HG03280 (cell line): Measurements from ENCODE around the gene TSPAN9.

Experiments used
- ATAC-seq: cut with Tn5 transposase; IDR thresholded peaks from one replicate; pipeline ENCODE4 v1.9.1; 2021; ENCODE audit warnings: mild to moderate bottlenecking, moderate library complexity; ENCODE audit not compliant: unreplicated experiment

The TSPAN9 gene

DNA sequence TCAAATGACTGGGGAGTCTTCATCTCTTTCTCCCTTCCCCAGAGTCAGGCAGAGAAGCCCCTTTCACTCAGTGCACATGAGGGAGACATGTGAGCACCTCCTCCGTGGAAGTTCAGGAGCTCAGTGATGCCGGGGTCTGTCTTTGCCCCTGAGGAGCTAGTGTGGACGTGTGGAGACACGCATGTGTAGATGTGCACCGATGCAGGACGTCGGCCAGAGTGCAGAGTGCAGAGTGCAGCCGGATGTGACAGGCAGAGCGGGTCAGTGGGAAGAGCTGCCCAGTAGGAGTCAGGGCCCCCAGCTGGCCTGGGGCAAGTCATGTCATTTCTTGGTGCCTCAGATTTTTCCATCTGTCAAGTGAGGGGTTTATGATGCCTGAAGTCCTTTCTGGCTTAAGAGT is 20.7 kb downstream of the TSPAN9 start:
- no peak for ATAC-seq

GRCh38 chr12:3098436-3098835 is 21.3 kb downstream of the TSPAN9 start:
- ATAC-seq = no peak

DNA sequence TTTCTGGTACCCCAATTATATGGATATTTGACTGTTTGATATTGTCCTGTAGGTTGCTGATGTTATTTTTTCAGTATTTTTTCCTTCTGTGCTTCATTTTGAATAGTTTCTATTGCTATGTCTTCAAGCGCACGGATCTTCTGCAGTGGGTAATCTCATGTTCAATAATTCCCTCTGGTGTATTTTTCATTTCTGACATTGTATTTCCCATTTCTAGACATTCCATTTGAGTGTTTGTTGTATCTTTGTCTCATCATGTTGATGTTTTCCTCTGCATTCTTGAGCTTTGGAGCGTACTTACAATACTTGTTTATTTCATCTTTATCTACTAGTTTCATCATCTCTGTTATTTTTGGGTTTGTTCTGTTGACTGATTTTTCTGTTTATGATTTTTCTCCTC is 22.0 kb downstream of the TSPAN9 start:
- ATAC-seq = no peak

GRCh38 chr12:3101309-3102024 is 24.3 kb downstream of the TSPAN9 start:
- no peak for ATAC-seq

DNA sequence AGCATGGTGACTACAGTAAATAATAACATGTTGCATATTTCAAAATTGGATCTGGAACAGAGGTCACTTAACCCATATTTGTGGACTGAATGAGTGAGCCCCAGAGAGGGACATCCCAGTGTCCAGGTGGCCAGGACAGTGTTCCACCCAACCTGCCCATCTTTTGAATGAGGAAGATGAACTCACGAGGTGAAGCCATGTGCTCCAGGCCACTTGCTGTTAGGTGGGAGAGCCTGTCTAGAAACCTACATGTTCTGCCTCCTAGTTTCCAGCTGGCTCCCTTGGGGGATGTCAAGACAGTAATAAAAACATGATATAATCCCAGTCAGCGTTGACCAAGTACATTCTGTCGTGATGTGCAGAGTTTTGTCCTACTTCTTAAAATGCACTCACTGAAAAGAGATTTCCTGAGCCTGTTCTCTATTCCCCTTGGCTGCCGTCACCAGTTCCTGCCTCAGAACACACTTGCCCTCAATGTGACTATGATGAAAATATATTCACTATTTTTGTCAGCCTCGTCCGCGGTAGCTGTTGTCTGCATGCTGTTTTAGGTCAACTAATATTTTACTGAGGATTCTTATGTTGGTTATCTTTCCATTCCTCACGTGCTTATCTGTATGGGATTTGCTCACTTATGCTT is 25.7 kb downstream of the TSPAN9 start:
- no peak for ATAC-seq

GRCh38 chr12:3103806-3104205 is 26.6 kb downstream of the TSPAN9 start:
- no peak for ATAC-seq

DNA sequence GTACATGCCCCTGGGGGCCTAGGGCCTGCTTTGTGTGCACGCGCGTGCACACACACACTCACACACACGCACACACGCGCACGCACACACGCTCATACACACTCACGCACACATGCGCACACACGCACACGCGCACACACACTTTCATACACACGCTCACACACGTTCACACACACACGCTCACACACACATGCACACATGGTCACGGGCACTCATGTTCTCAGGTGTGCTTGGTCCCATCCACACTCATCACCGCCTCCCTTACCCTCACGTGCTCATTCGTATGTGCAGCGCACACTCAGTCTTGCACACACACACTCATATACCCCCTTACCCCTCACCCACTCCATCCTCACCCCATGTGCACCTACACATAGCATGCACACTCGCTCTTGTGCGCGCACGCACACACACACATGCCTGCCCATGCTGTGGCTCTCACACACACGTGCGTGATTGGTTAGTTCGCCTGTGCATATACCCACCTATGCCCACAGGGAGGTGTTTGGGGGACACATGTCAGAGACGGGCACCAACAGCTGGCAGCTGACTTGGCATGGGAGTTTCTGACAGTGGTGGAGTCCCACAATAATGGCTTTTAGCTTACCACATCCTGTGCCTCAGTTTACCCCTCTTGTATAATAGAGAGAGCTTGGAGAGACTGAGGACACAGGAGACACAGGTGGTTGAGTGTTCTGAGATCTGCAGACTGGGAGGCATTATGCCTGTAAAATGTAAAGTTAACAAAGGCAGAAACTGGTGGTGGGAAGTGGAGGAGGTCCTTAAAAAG is 28.7 kb downstream of the TSPAN9 start:
- no peak for ATAC-seq

- no peak for ATAC-seq
Measured at GRCh38 chr12:3106579-3106978, 29.4 kb downstream of the TSPAN9 start.

GRCh38 chr12:3107071-3107583 is 29.9 kb downstream of the TSPAN9 start:
- no peak for ATAC-seq

DNA sequence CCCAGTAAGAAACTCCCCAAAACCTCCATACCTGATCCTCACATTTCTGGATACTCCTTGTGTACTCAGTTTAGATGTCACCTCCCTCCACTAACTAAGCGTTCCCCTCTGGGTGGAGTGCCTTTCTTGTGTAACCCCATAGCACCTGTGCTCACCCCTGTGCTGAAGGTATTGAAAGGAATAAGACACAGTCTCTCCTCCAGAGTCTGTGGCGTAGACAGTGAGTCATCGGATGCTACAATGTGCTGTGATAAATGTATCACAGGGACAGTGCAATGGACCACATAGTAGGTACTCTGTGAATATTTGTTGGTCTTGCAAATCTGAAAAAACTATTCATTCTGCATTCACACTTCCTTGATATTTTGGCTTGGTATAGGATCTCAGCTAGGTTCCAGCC is 30.8 kb downstream of the TSPAN9 start:
- no peak for ATAC-seq

DNA sequence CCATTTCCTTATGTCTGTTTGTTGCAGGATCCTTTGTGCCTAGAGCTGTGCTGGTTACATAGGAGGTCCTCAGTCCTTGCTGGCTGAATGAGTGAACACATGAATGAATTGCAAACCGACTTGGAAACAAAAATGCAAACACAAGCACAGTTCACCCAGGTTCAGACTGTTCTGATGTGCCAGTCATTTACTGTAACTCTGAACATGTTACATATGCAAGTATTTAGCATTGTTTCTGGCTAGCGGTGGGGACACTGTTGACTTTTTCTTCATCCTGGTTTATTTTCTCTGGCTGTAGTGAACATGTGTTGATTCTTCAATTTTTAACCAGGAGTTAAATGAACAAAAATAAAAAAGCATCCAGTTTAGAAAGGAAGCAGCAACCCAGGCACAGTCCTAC is 33.4 kb downstream of the TSPAN9 start:
- no peak for ATAC-seq

DNA sequence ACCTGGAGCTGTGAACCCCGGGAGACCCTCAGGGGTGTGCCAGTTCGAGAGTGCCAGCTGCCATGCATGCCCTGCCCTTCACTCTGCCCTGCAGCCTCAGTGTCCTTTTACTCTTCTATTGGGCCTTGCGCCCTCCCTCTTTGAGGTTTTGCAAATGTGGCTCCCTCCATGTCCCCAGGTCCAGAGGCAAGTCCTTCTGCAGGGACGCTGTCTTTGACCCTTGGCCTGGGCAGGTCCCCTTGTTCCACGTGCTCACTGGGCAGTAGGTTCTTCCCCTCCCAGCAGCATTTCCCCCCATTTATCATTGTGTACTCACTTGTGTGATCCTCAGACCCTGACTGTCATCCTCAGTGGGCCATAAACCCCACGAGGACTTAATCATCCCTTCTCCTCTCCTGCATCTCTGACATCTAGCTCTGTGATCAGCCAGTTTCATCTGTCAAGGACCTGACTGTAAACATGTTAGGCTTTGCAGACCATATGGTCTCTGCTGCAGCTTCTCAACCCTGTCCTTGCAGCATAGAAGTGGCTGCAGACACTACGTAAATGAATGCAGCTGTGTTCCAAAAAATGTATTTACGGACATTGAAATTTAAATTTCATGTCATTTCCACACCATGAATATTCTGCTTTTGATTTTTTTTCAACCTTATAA is 36.6 kb downstream of the TSPAN9 start:
- ATAC-seq = no peak

DNA sequence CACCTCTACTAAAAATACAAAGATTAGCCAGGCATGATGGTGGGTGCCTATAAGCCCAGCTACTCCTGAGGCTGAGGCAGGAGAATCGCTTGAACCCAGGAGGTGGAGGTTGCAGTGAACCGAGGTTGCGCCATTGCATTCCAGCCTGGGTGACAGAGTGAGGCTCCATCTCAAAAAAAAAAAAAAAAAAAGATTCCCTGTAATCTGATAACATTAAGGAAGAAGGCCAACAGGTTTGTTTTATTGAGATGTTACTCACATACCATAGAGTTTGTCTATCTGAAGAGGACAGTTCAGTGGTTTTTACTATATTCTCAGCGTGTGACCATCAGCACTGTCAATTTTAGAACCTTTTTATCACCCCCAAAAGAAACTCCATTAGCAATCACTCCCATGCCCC is 37.5 kb downstream of the TSPAN9 start:
- no peak for ATAC-seq

DNA sequence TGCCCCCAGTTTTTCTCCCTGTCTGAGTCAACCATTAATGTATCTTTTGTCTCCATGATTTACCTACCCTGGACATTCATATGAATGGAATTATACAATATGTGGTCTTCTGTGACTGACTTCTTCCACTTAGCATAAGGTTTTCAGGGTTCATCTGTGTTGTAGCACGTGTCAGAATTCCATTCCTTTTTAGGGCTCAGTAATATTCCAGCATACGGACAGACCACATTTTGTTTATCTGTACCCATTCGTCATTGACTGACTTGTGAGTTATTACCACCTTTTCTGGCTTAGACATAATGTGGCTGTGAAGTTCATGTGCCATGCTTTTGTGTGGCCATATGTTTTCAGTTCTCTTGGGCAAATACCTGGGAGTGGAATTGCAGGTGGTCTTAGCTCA is 37.9 kb downstream of the TSPAN9 start:
- no peak for ATAC-seq

GRCh38 chr12:3116106-3116844 is 39.1 kb downstream of the TSPAN9 start:
- no peak for ATAC-seq

GRCh38 chr12:3117144-3117581 is 40.0 kb downstream of the TSPAN9 start:
- no peak for ATAC-seq

DNA sequence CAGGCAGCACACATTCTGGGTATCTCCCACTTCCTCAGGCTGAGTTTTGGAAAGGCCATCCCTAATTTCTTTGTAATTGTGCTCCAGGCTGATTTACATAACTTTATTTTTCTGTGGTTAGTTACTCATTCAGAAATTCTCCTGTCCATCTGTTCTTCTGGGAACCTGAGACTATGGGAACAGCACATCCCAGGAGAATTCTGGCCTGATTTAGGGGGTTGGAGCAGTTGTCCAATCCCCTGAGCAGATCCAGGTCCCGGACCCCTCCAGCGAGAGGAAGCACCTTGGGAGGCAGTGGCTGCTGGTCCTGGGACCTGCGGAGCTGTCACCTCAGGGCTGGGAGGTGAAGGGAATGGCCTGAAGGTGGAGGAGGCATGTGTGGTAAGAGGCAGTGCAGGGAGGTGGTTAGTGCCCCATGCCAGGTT is 40.4 kb downstream of the TSPAN9 start:
- no peak for ATAC-seq

DNA sequence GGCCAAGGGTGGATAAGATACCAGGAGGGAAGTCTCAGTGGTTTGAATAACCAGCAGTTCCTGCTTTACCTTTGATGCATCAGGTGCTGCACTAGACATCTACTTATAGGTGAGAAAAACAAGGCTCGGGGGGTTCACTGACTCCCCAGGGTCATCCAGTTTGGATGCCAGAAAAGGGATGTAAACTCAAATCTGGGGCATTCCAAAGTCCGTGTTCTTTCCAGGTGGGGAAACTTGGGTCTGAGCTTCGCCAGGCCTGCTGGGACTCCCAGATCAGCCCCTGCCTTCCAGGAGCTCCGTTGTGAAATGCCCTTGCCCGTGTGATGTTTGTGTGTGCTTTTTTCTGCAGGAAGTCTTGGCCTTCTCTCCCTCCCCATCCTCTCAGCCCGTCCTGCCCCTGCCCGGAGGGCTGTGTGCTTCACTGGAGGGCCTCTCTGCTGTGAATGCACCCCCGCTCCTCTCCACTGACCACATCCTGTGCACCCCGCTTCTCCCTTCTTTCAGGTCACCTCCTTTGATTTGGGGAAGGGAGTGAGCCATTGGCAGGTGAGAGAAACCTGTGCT is 42.1 kb downstream of the TSPAN9 start:
- no peak for ATAC-seq

GRCh38 chr12:3119756-3120601 is 42.8 kb downstream of the TSPAN9 start:
- ATAC-seq = no peak
